Measurements from ENCODE around the gene REN. TPM values are rescaled to one million over a fixed set of nuclear protein-coding genes. Genes with fewer than 3 reads are reported as not detected.

REN gene
- total RNA-seq, 1 donor from 2014 or later = not detected

DNA sequence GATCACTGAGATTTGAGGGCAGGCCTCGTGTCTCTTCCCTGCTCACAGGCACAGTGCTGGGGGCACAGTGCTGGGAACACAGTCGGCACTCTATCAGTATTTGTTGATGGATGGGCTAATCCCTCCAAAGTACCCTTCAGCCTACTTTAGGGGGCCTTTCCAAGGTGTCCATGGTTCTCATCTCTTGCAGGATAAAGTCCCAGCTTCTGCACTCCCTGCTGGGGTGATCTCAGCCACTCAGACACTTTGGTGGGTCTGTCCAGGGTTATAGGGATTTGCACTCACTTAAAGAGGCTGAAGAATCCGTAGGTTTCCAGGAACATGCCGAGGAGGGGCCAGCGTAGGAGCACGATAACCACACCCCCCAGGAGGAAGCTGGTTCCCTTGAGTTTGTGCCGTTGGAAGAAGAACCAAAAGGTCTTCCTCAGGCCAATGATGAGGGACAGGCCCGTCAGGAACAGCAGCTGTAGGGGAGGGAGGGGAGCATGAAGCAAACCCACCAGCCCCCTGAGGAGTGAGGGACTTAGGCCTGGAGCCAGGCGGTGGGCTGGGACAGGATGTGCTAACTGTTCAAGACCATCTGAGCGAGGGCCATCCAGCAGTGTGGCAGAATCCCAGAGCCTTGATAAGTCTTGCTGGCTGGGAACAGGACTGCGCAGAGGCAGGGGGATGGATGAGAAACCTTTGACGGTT is 35.4 kb upstream of the REN start:
- peaks cover 23% of the 10 kb centered on the region for H3K27me3 Mint-ChIP-seq
- intact Hi-C loops (cut with micrococcal nuclease) = no loop called here
- ChIA-PET CTCF (interaction anchor here (0.5 kb wide), 1 partner anchor 670 kb away, joined by 3 read pairs; no protein-coding TSS in a partner anchor), POLR2A (no interaction called here)
- H3K4me3 Mint-ChIP-seq = no peak overlapping the region
- H3K27ac Mint-ChIP-seq = no peak overlapping the region
- H3K9me3 Mint-ChIP-seq = no peaks in the 10 kb centered on the region
- TF ChIP-seq, protein P1, sequence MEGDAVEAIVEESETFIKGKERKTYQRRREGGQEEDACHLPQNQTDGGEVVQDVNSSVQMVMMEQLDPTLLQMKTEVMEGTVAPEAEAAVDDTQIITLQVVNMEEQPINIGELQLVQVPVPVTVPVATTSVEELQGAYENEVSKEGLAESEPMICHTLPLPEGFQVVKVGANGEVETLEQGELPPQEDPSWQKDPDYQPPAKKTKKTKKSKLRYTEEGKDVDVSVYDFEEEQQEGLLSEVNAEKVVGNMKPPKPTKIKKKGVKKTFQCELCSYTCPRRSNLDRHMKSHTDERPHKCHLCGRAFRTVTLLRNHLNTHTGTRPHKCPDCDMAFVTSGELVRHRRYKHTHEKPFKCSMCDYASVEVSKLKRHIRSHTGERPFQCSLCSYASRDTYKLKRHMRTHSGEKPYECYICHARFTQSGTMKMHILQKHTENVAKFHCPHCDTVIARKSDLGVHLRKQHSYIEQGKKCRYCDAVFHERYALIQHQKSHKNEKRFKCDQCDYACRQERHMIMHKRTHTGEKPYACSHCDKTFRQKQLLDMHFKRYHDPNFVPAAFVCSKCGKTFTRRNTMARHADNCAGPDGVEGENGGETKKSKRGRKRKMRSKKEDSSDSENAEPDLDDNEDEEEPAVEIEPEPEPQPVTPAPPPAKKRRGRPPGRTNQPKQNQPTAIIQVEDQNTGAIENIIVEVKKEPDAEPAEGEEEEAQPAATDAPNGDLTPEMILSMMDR (IDR thresholded peaks at IDR 0.05) = no peak
- ATAC-seq (ENCODE audit: low read depth) = no peak
- no peaks in the 10 kb centered on the region for H3K36me3 Mint-ChIP-seq (ENCODE audit: low read depth)
- H3K4me1 Mint-ChIP-seq = no peaks in the 10 kb centered on the region
- DNase-seq = no peak

DNA sequence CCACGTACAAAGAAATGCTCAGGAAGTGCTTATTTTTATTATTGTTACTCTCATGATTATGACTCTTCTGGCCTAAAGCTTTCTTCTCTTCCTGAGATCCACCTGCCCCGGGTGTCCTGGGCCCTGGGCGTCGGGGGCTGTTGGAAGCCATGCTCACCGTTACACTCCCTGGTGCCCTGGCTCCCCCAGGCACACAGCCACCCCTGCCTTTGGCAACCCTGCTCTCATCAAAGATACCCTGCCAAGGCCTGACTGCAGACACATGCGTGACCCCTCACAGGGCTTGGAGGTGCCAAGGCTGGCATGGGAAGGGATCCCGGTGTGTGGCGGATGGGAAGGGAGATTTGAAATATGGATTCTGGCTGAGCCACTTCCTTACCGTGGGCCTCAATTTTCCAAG is 33.4 kb upstream of the REN start:
- no peaks in the 10 kb centered on the region for H3K36me3 Mint-ChIP-seq (ENCODE audit: low read depth)
- ChIA-PET CTCF (no interaction called here), POLR2A (no interaction called here)
- intact Hi-C loops (cut with micrococcal nuclease) = no loop called here
- H3K4me3 Mint-ChIP-seq = no peak overlapping the region
- no peak for ATAC-seq (ENCODE audit: low read depth)
- peaks cover 15% of the 10 kb centered on the region for H3K27me3 Mint-ChIP-seq
- no peak overlapping the region for H3K27ac Mint-ChIP-seq
- TF ChIP-seq, protein P1 (IDR thresholded peaks at IDR 0.05) = no peak
- no peaks in the 10 kb centered on the region for H3K4me1 Mint-ChIP-seq
- DNase-seq = no peak
- H3K9me3 Mint-ChIP-seq = no peaks in the 10 kb centered on the region

DNA sequence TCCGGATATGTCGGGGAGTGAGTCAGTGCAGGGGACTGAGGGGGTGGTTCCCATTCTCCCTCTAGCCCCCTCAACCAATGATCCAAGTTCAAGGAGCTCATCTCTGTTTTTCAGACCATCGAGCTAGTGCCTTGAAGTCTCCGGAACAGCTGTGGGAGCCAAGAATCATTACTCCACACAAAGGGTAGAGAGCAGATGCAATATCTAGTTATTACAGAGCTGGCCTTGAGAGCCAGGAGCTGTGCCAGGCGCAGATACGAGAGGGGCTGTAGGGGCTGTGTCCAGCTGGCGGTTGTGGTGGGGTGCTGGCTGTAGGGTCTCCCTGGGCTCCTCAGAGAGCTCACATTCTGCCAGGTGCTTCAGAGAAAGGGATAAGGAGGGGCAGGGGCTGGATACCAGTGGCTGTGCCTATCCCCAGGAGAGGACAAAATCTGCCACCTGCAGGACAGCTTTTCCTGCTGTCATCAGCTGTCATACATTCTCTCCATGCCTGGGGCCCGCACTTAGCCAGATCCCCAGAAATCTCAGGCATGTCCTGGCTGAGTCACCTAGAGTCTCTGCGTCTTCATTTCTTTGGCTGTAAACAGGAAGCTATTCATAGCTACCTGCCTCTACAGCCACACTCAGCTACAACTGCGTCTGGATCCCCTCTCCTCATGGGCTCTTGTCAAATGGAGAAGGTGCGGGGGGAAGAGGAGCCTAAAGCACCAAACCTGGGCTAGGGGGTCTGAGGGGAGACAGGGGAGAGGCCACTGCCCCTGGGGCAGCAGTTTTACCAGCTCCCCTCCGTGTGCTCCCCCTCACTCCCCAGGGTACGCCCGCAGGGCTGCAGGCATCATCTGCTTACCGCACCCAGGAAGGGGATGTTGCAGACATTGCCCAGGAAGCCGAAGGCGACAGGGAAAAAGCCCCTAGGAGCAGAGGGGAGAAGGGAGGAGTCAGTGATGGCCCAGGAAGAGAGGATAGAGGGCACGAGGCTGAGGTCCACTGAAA is 32.5 kb upstream of the REN start:
- DNase-seq = no peak
- POLR2A ChIA-PET = no interaction called here
- H3K27me3 Mint-ChIP-seq = peaks cover 10% of the 10 kb centered on the region
- no peak for ATAC-seq (ENCODE audit: low read depth)
- TF ChIP-seq, protein P1 (IDR thresholded peaks at IDR 0.05) = no peak
- no peaks in the 10 kb centered on the region for H3K9me3 Mint-ChIP-seq
- no peaks in the 10 kb centered on the region for H3K36me3 Mint-ChIP-seq (ENCODE audit: low read depth)
- H3K4me1 Mint-ChIP-seq = no peaks in the 10 kb centered on the region
- H3K27ac Mint-ChIP-seq = no peak overlapping the region
- H3K4me3 Mint-ChIP-seq = no peak overlapping the region
- intact Hi-C loops (cut with micrococcal nuclease) = no loop called here
- CTCF ChIA-PET = interaction anchor here (1.5 kb wide), 1 partner anchor 9 kb away, joined by 4 read pairs; no protein-coding TSS in a partner anchor

DNA sequence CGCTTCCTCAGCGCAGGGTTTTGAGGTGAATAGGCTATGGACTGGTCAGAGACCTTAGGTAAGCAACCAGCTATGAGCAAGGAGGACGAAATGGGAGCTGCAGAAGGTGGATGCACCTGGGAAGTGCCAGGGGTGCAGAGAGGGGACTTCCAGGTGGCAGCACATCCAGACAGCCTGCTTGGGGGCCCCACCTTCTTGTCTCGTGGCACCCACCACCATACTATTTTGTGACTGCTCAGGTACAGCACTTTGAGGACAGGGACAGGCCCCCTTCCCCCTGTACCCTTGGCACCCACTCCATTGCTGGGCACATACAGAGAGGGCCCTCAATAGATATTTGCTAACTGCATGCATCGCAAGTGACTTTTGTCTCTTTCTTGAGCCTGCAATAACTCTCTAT is 30.9 kb upstream of the REN start:
- intact Hi-C loops (cut with micrococcal nuclease) = no loop called here
- ChIA-PET POLR2A (no interaction called here), CTCF (no interaction called here)

More for the DNA sequence above, 30.9 kb upstream of the REN start:
- Mint-ChIP-seq H3K9me3 (no peaks in the 10 kb centered on the region), H3K4me3 (no peak overlapping the region), H3K36me3 (ENCODE audit: low read depth) (no peaks in the 10 kb centered on the region), H3K27ac (no peak overlapping the region), H3K4me1 (no peaks in the 10 kb centered on the region), H3K27me3 (peaks cover 21% of the 10 kb centered on the region)
- ATAC-seq (ENCODE audit: low read depth) (no peak), DNase-seq (no peak)
- TF ChIP-seq, protein P1 (IDR thresholded peaks at IDR 0.05) = no peak
